NK-92 treated with Interleukin-12 subunit alpha and Interleukin-12 subunit beta, amount 100 ng/mL, for 24 hours (cell line): ENCODE results near the gene AGO3.

Experiments
- DNase-seq: peaks from one replicate; lab custom pipeline; 2025; lab: John Stamatoyannopoulos, UW

Gene AGO3

DNA sequence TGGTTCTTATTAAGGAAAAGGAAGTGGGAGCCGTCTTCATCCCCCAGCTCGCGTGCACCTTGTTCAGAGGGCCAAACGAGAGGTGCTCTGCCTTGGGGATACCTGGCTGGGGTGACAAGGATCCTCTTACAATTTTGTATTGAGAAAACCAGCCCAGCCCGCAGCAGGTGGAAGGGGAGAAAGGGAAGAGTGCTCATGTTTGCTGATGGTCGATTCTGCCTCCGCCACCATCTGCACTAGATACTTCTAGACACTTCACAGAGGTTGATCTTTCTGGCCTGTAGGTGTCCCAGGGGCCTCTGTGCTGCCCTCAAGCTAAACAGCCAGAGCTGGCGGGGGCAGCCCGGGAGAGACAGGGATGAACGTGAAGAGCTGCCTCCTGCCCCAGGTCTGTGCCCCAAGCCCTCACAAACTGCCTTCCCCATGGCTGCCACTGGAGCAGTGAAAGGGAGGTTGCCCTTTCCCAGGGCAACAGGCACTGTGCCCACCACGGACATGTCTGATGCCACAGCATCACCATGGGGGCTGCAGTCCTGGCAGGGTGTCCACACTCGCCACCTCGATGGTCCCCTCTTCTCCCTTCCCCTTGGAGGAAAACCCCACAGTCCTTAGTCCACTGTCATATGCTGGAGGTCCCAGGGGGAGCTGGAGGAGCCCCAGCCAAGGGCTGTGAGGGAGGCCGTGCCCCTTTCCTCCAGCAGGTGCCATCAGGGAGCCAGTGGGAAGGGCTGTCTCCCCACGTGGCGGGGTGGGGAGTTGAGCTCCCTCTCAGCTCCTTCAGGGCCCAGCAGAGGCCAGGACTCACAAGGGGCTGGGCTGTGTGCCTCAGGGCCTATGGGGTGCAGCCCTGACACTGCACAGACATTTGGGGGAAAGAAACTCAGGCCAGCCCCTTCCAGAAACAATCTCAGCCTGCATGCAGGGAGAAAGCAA lies 165.9 kb downstream of the AGO3 start:
- no peak for DNase-seq

DNA sequence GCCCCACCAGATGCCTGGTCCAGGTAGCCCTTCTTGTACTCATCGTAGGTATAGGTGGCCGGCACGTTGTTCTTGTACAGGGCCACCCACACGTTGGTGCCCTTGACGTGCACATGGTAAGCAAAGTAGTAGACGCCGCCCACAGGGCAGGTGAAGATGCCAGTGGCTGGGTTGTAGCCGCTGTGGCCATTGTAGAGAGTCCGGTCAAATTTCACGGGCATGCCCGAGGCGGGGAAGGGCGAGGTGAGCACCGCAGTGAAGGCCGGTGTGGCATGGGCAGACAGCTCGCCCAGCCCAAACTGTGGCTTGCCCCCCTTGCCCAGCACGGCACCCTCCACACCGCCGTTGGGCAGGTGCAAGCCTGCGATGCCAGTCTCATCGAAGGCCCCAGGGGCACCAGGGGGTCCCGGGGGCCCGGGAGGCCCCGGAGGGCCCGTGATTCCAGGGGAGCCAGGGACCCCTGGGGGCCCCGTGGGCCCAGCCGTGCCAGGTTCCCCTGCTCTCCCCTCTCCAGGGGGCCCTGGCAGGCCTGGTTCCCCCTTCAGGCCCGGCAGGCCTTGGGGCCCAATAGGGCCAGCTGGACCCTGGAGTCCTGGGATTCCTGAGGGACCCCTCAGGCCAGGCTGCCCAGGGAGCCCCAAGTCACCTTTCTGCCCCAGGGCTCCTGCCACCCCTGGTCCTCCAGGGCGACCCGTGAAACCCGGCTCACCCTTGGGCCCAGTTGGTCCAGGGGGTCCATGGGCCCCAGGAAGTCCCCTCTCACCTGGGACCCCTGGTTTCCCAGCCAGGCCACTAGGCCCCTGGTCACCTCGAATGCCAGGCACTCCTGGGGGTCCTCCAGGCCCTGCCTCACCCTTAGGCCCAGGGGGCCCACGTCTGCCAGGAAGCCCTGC lies 167.0 kb downstream of the AGO3 start:
- no peak for DNase-seq

DNA sequence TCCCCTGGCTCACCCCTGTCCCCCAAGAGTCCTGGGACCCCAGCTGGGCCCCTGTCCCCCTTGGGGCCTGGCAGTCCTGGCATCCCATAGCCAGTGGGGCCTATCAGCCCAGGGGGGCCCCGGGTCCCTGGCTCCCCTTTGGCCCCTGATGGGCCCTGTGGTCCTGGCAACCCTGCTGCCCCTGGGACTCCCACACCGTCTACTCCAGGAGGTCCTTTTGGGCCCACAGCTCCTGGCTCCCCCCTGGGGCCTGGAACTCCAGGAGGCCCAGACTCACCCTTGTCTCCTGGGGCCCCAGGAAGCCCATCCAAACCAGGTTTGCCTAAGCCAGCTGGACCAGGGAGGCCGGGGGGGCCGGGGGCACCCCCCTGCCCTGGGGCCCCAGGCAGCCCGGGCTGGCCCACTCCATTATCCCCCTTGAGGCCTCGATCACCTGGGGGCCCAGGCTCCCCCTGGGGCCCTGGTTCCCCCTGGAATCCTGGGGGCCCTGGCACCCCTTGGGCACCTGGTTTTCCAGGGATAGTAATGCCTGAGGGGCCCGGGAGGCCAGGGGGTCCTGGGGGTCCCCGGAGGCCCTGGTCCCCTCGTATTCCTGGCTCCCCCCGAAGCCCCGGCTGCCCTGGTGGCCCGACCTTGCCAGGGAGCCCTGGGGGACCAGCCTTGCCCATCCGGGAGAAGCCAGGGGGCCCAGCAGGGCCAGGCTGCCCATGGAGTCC lies 167.9 kb downstream of the AGO3 start:
- DNase-seq, result no peak

DNA sequence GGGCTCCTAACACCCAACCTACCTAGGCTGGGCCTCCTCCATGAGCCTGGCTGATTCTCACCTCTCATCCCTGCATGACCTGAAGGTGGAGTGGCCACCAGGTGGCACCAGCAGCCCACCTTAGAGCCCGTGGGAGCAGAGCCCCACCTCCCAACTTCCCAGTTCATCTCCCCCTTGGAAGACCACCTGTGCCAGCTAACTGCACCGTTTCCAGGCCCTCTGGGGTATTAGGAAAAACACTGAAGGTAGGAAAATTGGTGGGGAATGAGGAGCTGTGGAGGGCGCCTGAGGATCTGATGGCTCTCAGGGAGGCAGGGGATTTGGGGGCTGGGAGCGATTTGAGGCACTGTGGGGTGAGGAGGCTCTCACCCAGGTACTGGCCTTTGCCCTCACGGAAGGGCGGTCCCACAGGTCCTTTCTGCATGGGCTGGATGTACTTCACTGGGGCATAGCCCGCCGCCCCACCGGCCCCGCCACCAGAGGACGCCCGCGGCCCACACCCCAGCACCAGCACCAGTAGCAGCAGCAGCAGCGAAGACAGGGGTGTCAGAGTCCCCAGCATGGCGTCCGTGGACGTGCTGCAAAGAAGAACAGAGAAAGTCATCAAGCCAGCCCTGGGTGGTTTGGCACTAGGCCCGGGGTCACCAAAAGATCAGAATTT lies 168.9 kb downstream of the AGO3 start:
- peak; percentile 26 for DNase-seq

DNA sequence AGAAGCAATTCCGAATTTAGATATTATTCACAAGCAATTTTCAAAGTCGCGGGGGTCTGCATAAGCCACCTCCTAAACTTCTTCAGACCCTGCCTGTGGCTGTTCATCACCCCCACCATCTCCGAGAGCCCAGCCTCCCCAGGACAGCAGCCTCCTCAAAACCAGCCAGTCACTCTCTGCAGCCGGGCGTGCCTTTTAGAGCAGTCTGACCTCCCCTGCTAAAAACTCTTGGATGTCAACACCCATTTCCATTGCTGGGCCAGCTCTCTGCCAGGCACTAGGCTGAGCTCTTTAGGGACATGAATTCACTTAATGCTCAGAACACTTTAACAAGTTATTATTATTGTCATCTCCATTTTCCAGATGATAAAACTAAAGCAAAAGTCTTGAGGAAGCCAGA lies 169.5 kb downstream of the AGO3 start:
- no peak for DNase-seq

DNA sequence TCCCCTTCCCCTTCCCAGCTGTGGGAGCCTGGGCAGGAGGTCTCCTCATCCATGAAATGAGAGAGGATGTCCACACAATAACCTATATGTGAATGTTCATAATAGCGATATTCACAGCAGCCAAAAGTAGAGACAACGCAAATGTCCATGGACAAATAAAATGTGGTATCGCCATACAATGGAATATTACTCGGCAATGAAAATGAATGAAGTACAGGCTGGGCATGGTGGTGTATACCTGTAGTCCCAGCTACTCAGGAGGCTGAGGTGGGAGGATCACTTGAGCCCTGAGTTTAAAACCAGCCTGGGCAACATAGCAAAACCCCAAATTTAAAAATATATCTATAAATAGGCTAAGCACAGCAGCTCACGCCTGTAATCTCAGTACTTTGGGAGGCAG lies 170.6 kb downstream of the AGO3 start:
- no peak for DNase-seq

DNA sequence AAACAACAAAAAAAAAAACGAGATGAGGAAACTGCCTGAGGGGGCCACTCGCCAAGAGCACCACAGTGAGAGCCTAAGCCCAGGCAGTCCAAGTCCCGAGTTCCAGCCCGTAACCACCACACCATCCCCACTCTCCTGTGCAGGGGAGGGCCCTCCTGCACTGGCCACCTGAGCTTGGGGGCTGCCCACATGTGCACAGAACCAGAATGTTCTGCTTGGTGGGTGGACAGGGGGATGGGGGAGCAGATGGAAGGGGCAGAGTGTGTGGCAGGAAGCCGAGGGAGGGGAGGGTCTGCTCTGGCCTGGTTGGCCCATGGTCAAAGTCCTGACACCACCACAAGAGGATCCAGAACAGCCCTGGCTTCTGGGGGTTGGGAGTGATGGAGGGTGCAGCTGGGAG lies 175.4 kb downstream of the AGO3 start:
- no peak for DNase-seq

DNA sequence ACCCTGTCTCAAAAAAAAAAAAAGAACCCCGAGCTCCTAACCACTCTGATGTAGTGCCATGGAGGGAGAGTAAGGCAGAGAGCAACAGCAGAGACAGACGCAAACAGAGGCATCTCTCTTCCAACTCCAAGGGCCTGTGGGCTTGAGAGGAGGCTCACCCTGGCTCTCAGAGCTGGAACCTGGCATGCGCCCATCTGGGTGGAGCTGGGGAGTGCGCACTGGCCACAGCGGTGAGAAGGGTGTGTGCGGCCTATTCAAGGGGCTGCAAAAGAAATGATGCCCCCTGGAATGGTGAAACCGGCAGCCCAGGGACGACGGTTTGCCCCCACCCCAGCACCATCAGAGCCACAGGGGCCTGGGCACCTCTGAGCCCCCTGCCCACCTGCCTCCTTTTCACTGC lies 176.5 kb downstream of the AGO3 start:
- DNase-seq, result no peak

DNA sequence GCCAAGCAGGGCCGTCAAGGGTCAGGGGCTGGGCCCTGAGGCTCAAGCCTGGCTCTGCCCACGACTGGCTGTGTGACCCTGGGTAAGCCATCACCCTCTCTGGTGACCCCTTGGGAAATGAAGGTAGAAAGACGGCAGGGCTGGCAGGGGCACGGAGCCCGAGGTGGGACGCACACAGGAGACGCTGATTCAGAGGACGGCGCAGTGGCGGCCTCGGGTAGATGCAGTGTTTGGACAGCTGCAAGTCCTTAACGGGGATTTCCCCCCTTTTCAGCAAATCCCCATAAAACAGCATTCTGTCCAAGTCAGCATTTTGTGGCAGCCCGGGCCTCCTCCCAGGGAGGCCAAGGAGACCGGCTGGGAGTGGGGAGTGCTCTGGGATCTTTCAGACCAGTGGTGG lies 177.4 kb downstream of the AGO3 start:
- DNase-seq, result no peak

DNA sequence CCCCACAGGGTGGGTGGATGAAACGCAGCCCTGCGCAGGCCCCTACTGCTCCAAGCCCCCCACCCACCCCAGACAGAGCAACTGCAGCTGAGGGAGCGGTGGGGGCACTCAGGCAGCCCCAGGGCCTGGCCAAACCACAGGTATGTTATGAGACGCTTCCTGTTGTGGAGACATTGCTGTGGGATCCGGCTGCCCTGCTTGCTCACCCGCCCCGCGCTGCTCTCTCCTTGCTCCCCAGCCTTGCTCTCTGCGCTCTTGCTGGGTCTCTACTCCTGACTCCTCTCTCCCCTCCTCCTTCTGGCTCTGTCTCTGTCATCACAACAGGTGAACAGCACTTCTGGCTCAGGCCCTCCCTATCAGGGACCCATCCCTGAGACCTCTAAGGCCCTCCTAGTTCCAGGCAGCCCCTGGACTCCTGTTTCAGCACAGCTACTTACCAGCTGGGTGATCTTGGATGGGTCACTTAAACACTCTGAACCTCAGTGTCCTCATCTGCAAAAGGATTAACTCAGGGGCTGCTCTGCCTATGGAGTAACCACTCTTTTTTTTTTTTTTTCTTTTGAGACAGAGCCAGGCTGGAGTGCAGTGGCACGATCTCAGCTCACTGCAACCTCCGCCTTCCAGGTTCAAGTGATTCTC lies 178.3 kb downstream of the AGO3 start:
- DNase-seq, result no peak

DNA sequence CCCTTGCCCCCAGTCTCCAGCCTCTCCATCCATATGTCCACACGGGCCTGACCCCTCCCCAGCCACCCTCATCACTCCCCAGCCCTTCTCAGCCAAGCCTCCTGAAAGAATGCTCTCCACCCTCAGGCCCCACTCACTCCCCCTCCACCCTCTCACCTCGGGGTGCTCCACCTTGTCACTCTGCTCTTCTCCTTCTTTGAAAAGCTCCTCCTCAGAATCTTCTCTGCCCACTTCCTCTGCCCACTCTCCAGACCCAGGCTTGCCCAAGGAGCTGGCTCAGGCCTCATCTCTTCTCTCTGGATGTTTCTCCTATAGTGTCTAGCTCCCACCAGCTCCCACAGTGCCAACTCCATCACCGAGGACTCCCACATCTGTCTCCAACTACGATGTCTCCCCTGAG lies 180.2 kb downstream of the AGO3 start:
- no peak for DNase-seq

DNA sequence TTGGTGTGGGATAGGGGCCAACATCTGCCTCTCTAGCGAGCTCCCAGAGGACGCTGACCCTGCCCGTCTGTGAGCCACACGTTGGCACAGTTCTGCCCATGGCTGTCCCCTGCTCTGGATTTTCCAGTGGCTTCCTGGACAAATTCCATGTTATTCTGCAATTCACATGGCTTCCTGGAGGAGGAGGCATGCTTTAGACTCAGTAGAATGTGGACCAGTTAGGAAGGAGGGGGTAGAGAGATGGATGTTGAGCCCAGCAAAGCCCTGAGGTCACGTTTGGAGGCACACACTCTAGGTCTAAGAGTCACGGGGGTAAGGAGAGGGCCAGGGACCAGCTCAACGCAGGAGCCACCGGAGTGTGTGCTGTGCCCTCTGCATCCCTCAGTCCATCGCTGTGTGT lies 181.9 kb downstream of the AGO3 start:
- DNase-seq, result no peak

DNA sequence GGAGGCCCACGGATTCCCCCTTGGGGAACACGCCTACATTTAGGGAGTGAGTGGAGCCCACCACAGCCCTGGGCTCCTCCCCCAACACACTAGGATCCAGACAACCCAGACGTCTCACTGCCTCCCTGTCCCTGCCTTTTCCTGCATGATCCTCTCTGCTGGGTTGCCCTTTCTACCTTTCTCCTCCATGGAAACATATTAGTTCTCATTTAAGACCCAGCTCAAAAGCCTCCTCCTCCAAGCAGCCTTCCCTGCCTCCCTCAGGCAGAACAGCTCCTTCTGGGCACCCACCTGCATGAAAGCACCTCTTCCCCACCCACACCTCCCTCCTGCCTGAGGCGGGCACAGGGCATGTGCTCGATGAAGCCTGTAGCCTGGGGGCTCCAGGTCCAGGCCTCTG lies 183.5 kb downstream of the AGO3 start:
- no peak for DNase-seq

DNA sequence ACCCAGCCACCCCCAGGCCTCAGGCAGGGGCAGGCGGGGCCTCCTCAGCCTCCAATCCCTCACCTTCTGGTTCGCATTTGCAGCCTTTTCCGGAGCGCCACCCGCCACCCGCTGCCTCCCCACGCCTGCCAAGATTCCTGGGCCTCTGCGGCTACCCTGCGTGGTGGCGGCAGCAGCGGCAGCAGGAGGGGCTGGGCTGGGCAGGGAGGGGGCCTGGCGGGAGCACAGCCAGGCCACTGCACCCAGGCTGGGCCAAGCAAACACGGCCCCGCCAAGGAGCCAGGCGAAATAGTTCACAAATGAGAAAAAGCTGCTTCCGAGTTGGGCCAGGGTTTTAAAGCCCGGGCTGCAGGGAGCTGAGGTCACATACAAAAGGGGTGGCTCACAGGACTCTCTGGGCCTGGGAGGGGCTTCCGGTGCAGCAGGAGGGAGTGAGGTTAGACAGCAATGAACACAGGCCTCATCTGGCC lies 184.3 kb downstream of the AGO3 start:
- no peak for DNase-seq

DNA sequence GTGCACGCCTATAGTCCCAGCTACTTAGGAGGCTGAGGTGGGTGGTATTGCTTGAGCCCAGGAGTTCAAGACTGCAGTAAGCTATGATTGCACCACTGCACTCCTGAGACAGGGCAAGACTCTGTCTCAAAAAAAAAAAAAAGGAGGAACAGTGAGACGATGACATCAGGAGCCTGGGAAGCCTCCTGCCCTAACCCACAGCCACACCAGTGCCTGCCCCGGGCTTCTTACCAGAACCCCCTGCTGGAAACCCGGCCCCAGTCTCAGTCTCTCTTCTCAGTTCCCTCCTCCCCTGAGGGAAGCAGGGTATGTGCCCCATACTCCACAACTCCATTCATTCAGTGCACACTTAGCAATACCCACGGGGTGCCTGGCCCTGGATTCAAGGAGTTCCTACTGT lies 185.0 kb downstream of the AGO3 start:
- no peak for DNase-seq

DNA sequence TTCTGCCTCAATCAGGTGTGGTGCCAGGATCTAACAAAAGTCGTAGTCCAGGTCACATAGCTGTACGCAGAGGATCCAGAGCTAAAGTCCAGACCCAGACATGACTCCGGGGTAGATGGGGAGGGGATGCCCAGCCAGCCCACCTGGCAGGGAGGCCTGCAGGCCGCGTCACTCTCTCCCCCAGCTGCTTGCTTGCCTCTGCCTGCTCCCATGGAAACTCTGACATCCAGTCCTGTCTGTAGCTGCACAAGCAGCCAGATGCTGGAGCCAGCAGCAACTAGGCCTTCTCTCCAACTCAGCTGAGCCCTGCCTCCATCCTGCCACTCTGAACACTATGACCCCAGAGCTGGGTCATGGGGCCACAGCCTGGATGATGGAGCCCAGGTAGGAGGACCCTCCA lies 186.0 kb downstream of the AGO3 start:
- no peak for DNase-seq

DNA sequence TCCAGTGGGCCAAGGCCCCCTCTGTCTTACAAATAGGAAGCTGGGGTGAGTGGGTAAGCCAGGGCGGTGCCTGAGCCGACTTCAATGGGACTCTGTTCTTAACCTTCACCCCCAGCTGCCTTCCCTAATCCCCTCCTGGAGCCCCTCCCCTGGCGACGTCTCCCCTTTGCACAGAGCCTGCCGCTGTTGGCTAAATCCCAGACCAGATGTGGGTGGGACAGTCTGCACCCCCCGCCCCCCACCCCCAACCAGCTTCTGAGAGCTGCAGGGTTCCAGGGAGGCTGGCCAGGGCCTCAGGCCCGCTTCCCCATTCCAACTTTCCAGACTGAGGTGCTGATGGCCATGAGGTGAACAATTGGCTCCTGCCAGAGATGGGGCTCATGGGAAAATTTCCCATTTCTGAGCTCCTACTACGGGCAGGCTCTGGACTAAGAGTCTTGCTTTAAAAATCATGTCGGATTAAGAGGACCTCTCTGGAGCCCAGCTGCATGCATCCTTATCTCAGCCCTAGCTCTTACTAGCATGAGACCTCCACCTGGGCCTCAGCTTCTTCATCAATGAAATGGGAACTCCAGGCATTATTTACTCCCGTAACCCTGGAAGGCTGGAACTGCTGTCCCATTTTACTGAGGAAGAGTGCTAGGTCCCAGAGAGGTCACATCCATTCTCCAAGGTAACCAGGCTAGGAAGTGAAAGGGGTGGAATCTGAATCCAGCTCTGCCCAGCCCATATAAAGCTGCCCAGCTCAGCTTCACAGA lies 187.7 kb downstream of the AGO3 start:
- DNase-seq, result no peak

DNA sequence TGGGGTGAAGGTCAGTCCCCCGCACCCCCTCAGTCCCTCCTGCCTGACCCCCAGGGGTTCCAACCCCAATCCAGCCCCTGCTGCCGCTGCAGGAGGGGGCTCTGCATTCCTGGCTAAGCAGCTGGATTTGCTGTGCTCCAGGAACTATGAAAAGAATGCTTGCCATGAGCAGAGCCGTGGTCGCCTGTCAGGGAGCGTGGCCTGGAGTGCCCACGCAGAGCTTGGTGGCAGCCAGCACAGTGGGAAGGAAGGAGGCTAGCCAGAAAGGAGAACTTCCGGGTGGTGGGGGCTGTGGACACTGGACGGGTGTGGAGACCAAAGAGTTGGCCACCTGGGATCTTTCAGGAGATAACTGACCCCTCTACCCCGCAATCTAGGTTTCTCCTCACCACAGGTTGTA lies 188.6 kb downstream of the AGO3 start:
- no peak for DNase-seq
